ENCODE results near the gene AGRN.
"Not testable (repeated sequence)": the region's sequence is repeated elsewhere in the genome, so short reads cannot be mapped to it uniquely, and the experiment has no call there.

The AGRN gene

DNA sequence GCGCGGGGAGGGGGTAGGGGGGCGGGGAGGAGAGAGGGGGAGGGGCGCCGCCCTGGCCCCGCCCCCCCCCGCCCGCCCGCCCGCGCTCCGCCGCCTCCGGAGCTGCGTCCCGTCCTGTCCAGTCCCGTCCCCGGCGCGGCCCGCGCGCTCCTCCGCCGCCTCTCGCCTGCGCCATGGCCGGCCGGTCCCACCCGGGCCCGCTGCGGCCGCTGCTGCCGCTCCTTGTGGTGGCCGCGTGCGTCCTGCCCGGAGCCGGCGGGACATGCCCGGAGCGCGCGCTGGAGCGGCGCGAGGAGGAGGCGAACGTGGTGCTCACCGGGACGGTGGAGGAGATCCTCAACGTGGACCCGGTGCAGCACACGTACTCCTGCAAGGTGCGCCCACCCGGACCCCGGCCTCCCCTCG is at the start of gene AGRN:
Gene AGRN (plus strand): TSS at position 121 of the 405 bp plus-strand sequence. CDS start 53 bp downstream, at position 174.
- no peak for DNase-seq (ENCODE audit: low read depth)

- DNase-seq (ENCODE audit: low read depth), result no peak
Observed at GRCh38 chr1:970242-970972, 49.5 kb upstream of the AGRN start.

DNA sequence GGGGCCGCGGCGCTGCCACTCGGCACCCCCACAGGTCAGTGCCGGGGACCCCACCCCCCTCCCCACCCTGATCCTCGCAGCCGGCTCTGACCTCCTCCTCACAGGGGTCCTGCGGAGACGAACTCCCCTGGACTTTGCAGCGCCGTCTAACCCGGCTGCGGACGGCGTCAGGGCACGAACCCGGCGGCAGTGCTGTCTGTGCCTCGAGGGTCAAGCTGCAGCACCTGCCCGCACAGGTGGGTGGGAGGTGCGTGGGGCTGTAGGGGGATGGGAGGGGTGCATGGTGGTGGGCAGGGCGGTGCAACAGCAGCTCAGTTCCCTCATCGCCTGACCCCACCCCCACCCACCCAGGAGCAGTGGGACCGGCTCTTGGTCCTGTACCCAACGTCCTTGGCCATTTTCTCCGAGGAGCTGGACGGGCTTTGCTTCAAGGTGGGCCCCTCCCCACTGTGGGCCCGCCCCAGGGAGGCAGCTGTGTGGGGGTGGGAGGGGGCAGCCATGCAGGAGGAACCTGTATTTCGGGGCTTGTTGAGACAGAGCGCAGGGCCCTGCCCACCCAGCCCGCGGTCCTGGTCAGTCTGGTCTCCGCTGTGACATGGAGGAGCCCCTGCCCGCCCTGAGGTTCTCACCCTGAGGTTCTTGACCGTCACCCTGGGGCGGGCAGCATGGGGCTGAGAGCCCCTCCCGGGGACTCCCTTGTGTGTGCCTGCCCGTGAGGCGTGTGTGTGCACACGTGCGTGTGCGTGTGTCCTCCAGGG is 48.8 kb upstream of the AGRN start:
- DNase-seq (ENCODE audit: low read depth), result no peak

DNA sequence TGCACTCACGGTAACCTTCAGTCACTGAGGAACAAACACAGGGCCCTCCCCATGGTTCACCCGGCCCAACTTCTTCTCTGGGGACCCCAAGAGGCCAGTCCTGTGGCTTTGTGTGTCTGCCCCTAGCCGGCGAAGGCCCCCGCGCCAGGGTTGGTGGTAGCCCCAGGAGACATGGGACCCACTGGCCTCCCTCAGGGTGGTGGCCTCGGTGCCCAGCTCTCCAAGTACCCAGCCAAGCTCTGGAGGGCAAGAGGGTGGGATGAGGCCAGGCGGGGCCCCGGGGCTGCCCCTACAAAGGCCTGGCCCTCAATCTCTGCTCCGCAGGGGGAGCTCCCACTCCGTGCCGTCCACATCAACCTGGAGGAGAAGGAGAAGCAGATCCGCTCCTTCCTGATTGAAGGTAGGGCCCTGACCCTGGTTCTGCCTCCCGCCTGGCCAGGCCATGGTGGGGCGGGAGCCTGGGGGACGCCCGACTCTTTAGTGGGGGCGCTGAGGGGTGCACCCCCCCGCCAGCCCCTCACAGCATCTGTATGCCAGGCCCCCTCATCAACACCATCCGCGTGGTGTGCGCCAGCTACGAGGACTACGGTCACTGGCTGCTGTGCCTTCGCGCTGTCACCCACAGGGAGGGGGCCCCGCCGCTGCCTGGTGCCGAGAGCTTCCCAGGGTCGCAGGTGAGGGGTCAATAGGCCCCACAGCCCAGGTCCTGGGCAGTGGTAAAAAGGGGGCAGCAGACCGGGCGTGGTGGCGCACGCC is 48.0 kb upstream of the AGRN start:
- DNase-seq (ENCODE audit: low read depth), result no peak

DNA sequence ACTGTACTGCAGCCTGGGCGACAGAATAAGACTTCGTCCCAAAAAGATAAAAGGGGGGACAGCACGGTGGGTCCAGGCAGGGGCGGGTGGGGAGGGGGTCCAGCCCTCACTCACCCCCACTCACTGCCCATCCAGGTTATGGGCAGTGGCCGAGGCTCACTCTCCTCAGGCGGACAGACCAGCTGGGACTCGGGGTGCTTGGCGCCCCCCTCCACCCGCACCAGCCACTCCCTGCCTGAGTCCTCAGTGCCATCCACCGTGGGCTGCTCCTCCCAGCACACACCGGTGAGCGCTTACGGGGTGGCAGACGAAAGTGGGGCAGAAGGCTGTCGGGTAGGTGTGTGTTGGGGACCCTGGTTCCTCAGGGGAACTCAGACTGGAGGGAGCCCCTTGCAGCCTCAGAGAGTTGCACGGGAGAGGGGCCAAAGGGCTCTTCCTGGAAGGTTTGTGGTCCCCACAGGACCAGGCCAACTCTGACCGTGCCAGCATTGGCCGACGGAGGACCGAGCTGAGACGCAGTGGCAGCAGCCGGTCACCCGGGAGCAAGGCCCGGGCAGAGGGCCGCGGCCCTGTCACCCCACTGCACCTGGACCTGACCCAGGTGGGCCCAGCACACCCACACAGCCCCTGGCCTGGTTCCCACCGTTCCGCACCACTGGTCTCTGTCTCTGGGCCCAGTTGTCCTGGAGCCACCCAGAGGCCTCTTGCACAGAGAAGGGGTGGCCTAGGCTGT is 47.0 kb upstream of the AGRN start:
- DNase-seq (ENCODE audit: low read depth), result no peak

DNA sequence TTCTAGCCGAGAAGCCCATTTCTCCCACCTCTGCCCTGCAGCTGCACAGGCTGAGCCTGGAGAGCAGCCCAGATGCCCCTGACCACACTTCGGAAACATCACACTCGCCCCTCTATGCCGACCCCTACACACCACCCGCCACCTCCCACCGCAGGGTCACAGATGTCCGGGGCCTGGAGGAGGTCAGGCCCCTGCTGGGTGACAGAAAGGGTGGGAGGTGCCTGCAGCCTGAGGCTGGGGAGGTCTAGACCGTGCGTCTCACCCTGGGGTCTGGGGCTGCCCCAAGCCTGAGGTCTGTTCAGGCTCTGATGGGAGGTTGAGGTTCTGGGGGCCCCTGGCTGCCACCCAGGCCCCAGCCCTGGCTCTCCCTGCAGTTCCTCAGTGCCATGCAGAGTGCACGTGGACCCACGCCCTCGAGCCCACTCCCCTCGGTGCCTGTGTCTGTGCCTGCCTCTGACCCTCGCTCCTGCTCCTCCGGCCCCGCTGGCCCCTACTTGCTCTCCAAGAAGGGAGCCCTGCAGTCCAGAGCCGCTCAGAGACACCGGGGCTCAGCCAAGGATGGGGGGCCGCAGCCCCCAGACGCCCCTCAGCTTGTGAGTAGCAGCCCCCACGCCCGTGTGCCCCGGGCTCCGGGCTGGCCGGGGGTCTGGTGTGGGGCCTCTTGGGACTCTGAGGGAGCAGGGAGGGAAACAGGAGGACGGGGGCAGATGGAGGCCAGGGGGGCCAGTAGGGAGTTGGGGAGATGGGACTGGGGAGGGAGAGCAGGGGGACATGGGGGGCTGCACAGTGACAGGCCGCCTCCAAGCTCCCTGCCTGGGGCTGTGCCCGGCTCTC is 46.2 kb upstream of the AGRN start:
- DNase-seq (ENCODE audit: low read depth), result no peak

GRCh38 chr1:974293-974640 is 45.7 kb upstream of the AGRN start:
- DNase-seq (ENCODE audit: low read depth), result no peak

DNA sequence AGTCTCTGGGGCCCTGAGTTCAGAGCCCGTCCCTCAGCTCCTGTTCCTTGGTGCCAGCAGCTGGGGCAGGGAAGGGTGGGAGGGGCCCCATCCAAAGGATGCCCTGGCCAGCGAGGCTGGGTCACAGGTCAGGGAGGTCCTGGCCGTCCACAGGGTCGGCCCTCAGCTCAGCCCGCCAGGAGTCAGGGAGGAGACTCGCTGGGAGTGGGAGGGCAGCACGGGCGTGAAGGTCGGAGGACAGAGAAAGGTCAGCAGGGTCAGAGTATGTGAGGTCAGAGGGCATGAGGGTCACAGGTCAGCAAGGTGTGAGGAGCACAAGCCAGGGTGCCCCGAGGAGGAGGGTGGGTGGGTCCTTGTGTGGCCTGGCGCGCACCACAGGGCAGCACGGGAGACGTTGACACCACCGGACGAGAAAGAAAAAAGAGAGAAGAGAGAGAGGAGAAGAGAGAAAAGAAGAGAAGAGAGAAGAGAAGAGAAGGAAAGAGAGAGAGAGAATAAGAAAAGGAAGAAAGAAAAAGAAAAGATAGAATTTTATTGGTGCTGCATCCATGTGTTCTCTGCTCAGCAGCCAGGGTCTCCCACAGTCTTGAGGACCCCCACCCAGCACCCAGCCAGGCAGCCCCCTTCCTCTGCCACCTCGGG is 45.1 kb upstream of the AGRN start:
- DNase-seq (ENCODE audit: low read depth), result no peak

- no peak for DNase-seq (ENCODE audit: low read depth)
Observed at GRCh38 chr1:975365-975764, 44.6 kb upstream of the AGRN start.

- DNase-seq (ENCODE audit: low read depth), result peak; percentile 46
Observed at GRCh38 chr1:975896-976683, 43.8 kb upstream of the AGRN start.

DNA sequence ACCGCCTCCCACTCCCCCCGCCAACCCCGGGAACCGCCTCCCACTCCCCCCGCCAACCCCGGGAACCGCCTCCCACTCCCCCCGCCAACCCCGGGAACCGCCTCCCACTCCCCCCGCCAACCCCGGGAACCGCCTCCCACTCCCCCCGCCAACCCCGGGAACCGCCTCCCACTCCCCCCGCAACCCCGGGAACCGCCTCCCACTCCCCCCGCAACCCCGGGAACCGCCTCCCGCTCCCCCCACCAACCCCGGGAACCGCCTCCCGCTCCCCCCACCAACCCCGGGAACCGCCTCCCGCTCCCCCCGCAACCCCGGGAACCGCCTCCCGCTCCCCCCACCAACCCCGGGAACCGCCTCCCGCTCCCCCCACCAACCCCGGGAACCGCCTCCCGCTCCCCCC is 43.1 kb upstream of the AGRN start:
- DNase-seq (ENCODE audit: low read depth), result not testable (repeated sequence)

- DNase-seq (ENCODE audit: low read depth), result no peak
Observed at GRCh38 chr1:978069-978834, 41.7 kb upstream of the AGRN start.

DNA sequence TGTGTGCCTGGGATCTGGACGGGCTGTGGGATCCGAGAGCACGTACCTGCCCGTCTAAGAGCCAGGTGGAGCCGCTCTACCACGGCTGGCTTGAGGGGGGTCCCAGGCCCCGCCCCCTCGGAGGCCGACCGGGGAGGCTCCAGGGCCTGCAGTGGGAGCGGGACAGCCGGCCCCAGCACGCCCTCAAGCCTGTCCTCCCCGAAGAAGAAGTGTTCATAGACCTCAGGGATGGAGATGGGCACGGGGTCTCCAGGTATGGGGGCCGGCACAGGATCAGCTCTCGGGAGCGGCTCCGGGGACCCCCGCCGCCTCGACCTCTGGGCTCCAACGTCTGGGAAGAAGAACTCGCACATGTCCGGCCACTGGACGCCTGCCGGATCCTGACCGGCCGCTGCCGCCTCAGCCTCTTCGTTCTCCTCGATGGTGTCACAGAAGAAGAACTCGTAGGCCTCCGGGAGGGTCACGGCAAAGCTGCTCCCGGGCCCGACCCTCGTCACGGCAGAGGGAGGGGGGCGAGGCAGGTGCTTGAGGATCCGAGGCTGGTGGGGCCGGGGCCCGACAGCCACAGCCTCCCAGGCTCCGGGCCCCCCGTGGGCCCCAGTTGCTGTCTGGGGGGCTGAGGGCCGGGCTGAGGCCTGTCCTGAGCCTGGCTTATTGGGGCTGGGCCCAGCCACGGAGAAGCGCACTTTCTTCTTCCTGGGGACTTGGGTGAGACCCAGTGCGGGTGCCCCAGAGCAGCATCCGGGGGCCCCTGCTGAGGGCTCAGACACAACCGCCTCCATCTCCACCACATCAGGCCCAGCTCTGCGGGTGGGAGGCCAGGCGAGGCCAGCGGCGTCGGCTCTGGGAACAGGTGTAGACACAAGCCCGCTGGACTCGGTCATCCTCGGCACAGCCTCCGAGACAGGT is 40.8 kb upstream of the AGRN start:
- no peak for DNase-seq (ENCODE audit: low read depth)

GRCh38 chr1:979744-980072 is 40.2 kb upstream of the AGRN start:
- no peak for DNase-seq (ENCODE audit: low read depth)

DNA sequence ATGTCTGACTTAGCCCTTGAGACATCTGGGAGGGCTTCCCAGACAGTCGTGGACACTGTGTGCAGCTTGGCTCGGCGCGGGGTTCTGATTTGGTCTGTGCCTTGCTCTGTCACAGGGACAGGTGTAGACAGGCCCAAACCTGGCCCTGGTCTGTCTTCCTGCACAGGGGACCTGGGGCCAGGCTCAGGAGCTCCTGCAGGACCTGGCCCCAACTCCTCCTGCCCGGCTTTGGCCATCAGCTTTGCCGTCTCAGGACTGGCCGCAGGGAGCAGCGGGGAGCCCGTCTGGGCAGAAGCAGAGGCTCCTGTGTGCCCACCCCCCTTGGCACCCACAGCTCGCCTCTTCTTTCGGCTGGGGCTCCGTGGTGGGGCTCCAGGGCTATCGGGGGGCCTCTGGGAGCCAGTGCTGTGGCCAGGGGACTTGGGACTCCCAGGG is 39.8 kb upstream of the AGRN start:
- DNase-seq (ENCODE audit: low read depth), result no peak

DNA sequence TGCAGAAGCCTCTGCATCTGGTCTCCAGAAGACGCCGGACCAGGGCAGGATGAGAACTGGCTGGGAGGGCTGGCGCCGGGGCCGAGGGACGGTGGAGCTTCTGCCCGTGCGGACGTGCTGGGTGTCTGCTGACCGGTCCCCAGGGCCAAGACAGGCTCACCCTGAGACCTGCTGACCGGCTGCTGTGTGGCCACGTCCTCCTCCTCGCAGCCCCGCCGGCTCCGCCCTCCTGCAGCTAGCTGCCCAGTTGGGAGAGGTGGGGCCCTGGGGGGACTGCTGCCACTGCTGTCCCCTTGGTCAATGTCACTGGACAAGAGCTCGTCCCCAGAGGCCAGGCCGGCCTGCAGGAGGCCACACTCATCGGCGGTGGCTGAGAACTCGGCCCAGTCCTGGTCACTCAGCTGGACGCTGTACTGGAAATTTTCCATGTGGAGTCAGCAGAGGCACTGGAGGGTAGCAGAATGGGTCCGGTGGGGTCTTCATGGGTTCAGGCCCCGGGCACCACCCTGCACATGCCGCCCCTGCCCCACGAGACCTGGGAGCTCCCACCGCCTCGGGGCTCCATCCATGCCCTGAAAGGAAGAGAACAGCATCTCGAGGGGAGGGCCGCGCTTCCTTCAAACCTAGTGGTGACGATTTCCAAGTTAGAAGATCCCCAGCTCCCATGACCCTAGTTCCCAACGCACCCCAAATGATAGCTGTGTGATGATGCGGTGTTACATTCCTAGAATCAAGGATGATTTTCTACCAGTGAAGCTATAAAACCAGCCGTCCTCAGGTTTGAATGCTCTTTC is 39.1 kb upstream of the AGRN start:
- no peak for DNase-seq (ENCODE audit: low read depth)

- no peak for DNase-seq (ENCODE audit: low read depth)
Observed at GRCh38 chr1:981491-981954, 38.4 kb upstream of the AGRN start.

All from stimulated activated CD4-positive, alpha-beta T cell treated with anti-CD3 and anti-CD28 coated beads, Interleukin-2, amount 100 ng/mL, for 4 hours (primary cell).